Measurements from ENCODE around the gene GKAP1.
"Not testable (repeated sequence)": the region's sequence is repeated elsewhere in the genome, so short reads cannot be mapped to it uniquely, and the experiment has no call there.

DNA sequence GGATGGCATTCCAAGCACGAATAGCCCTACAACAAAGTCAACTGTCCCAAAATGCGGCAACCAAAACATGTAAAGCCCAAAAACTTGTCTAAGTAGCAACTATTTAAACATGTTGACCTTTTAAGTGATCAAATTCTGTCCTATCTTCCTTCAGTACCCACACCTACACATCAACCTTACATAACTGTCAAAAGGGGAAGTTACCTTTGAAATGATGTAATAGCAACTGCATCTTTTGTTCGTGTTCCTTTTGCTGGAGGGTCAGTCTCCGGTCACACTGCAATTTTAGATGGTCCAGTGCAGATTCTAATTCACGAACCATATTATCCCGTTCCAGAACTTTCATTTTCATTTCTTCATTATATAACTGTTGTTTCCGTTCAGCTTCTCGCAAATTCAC, 32.3 kb upstream of the GKAP1 start:
- TF ChIP-seq, protein P1, sequence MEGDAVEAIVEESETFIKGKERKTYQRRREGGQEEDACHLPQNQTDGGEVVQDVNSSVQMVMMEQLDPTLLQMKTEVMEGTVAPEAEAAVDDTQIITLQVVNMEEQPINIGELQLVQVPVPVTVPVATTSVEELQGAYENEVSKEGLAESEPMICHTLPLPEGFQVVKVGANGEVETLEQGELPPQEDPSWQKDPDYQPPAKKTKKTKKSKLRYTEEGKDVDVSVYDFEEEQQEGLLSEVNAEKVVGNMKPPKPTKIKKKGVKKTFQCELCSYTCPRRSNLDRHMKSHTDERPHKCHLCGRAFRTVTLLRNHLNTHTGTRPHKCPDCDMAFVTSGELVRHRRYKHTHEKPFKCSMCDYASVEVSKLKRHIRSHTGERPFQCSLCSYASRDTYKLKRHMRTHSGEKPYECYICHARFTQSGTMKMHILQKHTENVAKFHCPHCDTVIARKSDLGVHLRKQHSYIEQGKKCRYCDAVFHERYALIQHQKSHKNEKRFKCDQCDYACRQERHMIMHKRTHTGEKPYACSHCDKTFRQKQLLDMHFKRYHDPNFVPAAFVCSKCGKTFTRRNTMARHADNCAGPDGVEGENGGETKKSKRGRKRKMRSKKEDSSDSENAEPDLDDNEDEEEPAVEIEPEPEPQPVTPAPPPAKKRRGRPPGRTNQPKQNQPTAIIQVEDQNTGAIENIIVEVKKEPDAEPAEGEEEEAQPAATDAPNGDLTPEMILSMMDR (IDR thresholded peaks at IDR 0.05) = not testable (repeated sequence)
- not testable (repeated sequence) for TF ChIP-seq POLR2A (IDR thresholded peaks at IDR 0.05; ENCODE audit: low read depth)

All from esophagus muscularis mucosa (tissue), 3 donors.